Loucy (cell line): ENCODE data around the gene PREX1.

ENCODE experiments used
- H2AFZ ChIP-seq: fragments of 200-600 bp; sonication (generic); 2 replicates; pipeline ENCODE4 v1.6.0; 2016; ENCODE audit warnings: antibody characterized with exemption, mild to moderate bottlenecking, low read length, moderate library complexity
- H3F3A ChIP-seq: fragments of 200-600 bp; 2 replicates; pipeline ENCODE4 v1.6.0; 2016; ENCODE audit warnings: antibody characterized with exemption, low read depth, mild to moderate bottlenecking
- H3K27me3 ChIP-seq: fragments of 200-600 bp; sonication (generic); 2 replicates; pipeline ENCODE4 v1.6.1; 2014; ENCODE audit warnings: low read length, mild to moderate bottlenecking; ENCODE audit not compliant: insufficient read depth, poor library complexity, severe bottlenecking
- H3K36me3 ChIP-seq: fragments of 200-600 bp; sonication (generic); 2 replicates; pipeline ENCODE4 v1.6.1; 2016; ENCODE audit warnings: low read length; ENCODE audit not compliant: insufficient read depth
- H3K4me1 ChIP-seq: fragments of 200-600 bp; sonication (generic); 2 replicates; pipeline ENCODE4 v1.5.1; 2014; ENCODE audit warnings: low read length, mild to moderate bottlenecking; ENCODE audit not compliant: insufficient read depth, poor library complexity, severe bottlenecking
- H3K4me2 ChIP-seq: fragments of 200-600 bp; sonication (generic); 2 replicates; pipeline ENCODE4 v1.6.0; 2014; ENCODE audit warnings: antibody characterized with exemption, low read length, low read depth, mild to moderate bottlenecking; ENCODE audit not compliant: poor library complexity, severe bottlenecking
- H3K4me3 ChIP-seq: fragments of 200-600 bp; sonication (generic); 2 replicates; pipeline ENCODE4 v1.5.1; 2014; ENCODE audit warnings: low read length, mild to moderate bottlenecking, mixed read lengths; ENCODE audit not compliant: poor library complexity, severe bottlenecking
- H3K79me2 ChIP-seq: fragments of 200-600 bp; sonication (generic); 2 replicates; pipeline ENCODE4 v1.6.1; 2014; ENCODE audit warnings: low read length; ENCODE audit not compliant: insufficient read depth
- H3K9ac ChIP-seq: fragments of 200-600 bp; sonication (generic); 2 replicates; pipeline ENCODE4 v1.6.0; 2014; ENCODE audit warnings: mild to moderate bottlenecking, low read depth, low read length, moderate library complexity; ENCODE audit not compliant: poor library complexity, severe bottlenecking
- H3K9me2 ChIP-seq: fragments of 200-600 bp; sonication (generic); replicated peaks from 2 replicates; pipeline ENCODE4 v1.6.1; 2016; ENCODE audit warnings: low read depth, low read length, mixed read lengths
- H3K9me3 ChIP-seq: fragments of 200-600 bp; sonication (generic); 2 replicates; pipeline ENCODE4 v1.6.1; 2014; ENCODE audit warnings: mild to moderate bottlenecking, antibody characterized with exemption, low read length, low read depth; ENCODE audit not compliant: insufficient read depth
- H4K20me1 ChIP-seq: fragments of 200-600 bp; sonication (generic); 2 replicates; pipeline ENCODE4 v1.6.0; 2014; ENCODE audit warnings: antibody characterized with exemption, low read length, mild to moderate bottlenecking; ENCODE audit not compliant: insufficient read depth, poor library complexity, severe bottlenecking
- CTCF ChIP-seq: fragments of 200-600 bp; sonication (generic); conservative IDR thresholded peaks from 2 replicates; pipeline ENCODE4 v1.5.1; 2014; ENCODE audit warnings: mild to moderate bottlenecking, antibody characterized with exemption, low read length
- EZH2phosphoT487 ChIP-seq: fragments of 200-600 bp; IDR thresholded peaks from 2 replicates; pipeline ENCODE4 v1.6.1; 2018; ENCODE audit warnings: antibody characterized with exemption, mild to moderate bottlenecking, moderate library complexity, borderline replicate concordance

Gene PREX1

GRCh38 chr20:48749437-48749836 lies 78.4 kb downstream of the PREX1 start:
- Histone ChIP-seq H3K9me2 (no peaks in the 10 kb centered on the region), H3K9ac (no peak overlapping the region), H4K20me1 (no peaks in the 10 kb centered on the region), H3K9me3 (no peaks in the 10 kb centered on the region), H3K27me3 (no peaks in the 10 kb centered on the region), H3K79me2 (peaks cover 32% of the 10 kb centered on the region; the same call in 1 of the 2 replicates), H3K4me2 (no peak overlapping the region), H3K4me3 (no peak overlapping the region), H3K4me1 (peaks cover 30% of the 10 kb centered on the region), H3K36me3 (peaks cover 3% of the 10 kb centered on the region; the same call in 1 of the 2 replicates), H3F3A (no peaks in the 10 kb centered on the region), H2AFZ (no peak overlapping the region)
- TF ChIP-seq CTCF: no peak
- TF ChIP-seq EZH2phosphoT487: no peak

- TF ChIP-seq CTCF (no peak), EZH2phosphoT487 (no peak)
- Histone ChIP-seq H3K79me2 (peaks cover 28% of the 10 kb centered on the region; the same call in 1 of the 2 replicates), H3K4me3 (no peak overlapping the region)
Observed at GRCh38 chr20:48748556-48748955, 79.2 kb downstream of the PREX1 start.

GRCh38 chr20:48747840-48748414 lies 79.9 kb downstream of the PREX1 start:
- H3K79me2 ChIP-seq: peaks cover 27% of the 10 kb centered on the region; the same call in 1 of the 2 replicates
- H3F3A ChIP-seq: no peaks in the 10 kb centered on the region
- no peak overlapping the region for H3K4me3 ChIP-seq
- H3K27me3 ChIP-seq: no peaks in the 10 kb centered on the region
- no peaks in the 10 kb centered on the region for H3K9me3 ChIP-seq
- H3K9me2 ChIP-seq: no peaks in the 10 kb centered on the region
- no peak overlapping the region for H3K9ac ChIP-seq
- H3K36me3 ChIP-seq: peaks cover 17% of the 10 kb centered on the region; the same call in 1 of the 2 replicates
- TF ChIP-seq EZH2phosphoT487: no peak
- TF ChIP-seq CTCF: no peak
- H4K20me1 ChIP-seq: no peaks in the 10 kb centered on the region
- H3K4me2 ChIP-seq: no peak overlapping the region
- no peak overlapping the region for H2AFZ ChIP-seq
- H3K4me1 ChIP-seq: peaks cover 30% of the 10 kb centered on the region

More at GRCh38 chr20:48748556-48748955, 79.2 kb downstream of the PREX1 start:
- H4K20me1 ChIP-seq: no peaks in the 10 kb centered on the region
- H3K9ac ChIP-seq: no peak overlapping the region
- no peaks in the 10 kb centered on the region for H3K9me3 ChIP-seq
- H3K36me3 ChIP-seq: peaks cover 12% of the 10 kb centered on the region; the same call in 1 of the 2 replicates
- H3K4me1 ChIP-seq: peaks cover 30% of the 10 kb centered on the region
- no peak overlapping the region for H2AFZ ChIP-seq
- no peaks in the 10 kb centered on the region for H3K27me3 ChIP-seq
- H3K4me2 ChIP-seq: no peak overlapping the region
- H3K9me2 ChIP-seq: no peaks in the 10 kb centered on the region
- H3F3A ChIP-seq: no peaks in the 10 kb centered on the region
